H9 (cell line): ENCODE measurements around the gene CHD9. TPM values are rescaled to one million over a fixed set of nuclear protein-coding genes. Genes with fewer than 3 reads are reported as not detected.

Experiments
- DNase-seq: peaks from one replicate; pipeline ENCODE4 v3.0.0-alpha.2; 2017
- H2AFZ ChIP-seq: one replicate; pipeline ENCODE4 v1.6.1; 2013; ENCODE audit warnings: mild to moderate bottlenecking, low read length, control low read depth, moderate library complexity
- H2AK5ac ChIP-seq: 2 replicates; pipeline ENCODE4 v1.6.1; 2013; ENCODE audit warnings: low read length, control low read depth, mixed read lengths; ENCODE audit not compliant: insufficient read length
- H2BK120ac ChIP-seq: one replicate; pipeline ENCODE4 v1.6.1; 2013; ENCODE audit warnings: low read depth, mild to moderate bottlenecking, low read length, control low read depth, inconsistent platforms; ENCODE audit not compliant: poor library complexity, severe bottlenecking
- H2BK12ac ChIP-seq: 2 replicates; pipeline ENCODE4 v1.6.1; 2013; ENCODE audit warnings: low read length, control low read depth, mixed read lengths, low read depth; ENCODE audit not compliant: insufficient read length
- H2BK15ac ChIP-seq: 2 replicates; pipeline ENCODE4 v1.6.1; 2013; ENCODE audit warnings: low read depth, low read length, control low read depth
- H2BK20ac ChIP-seq: one replicate; pipeline ENCODE4 v1.6.1; 2013; ENCODE audit warnings: low read depth, mild to moderate bottlenecking, low read length, control low read depth, inconsistent platforms; ENCODE audit not compliant: poor library complexity, severe bottlenecking
- H2BK5ac ChIP-seq: 2 replicates; pipeline ENCODE4 v1.6.1; 2013; ENCODE audit warnings: low read length, control low read depth, mixed read lengths; ENCODE audit not compliant: insufficient read length
- H3K14ac ChIP-seq: 2 replicates; pipeline ENCODE4 v1.6.1; 2013; ENCODE audit warnings: low read length, control low read depth; ENCODE audit not compliant: insufficient read depth
- H3K18ac ChIP-seq: 2 replicates; pipeline ENCODE4 v1.6.1; 2013; ENCODE audit warnings: low read depth, mild to moderate bottlenecking, mixed read lengths, low read length, control low read depth; ENCODE audit not compliant: insufficient read length
- H3K23ac ChIP-seq: 2 replicates; pipeline ENCODE4 v1.6.1; 2013; ENCODE audit warnings: low read length, control low read depth, mixed read lengths, low read depth; ENCODE audit not compliant: insufficient read length
- H3K23me2 ChIP-seq: 2 replicates; pipeline ENCODE4 v1.6.1; 2013; ENCODE audit warnings: low read depth, mild to moderate bottlenecking, mixed read lengths, low read length, control low read depth; ENCODE audit not compliant: insufficient read length, poor library complexity, severe bottlenecking
- H3K27ac ChIP-seq: 2 replicates; pipeline ENCODE4 v1.5.1; 2013; ENCODE audit warnings: low read length, control low read depth, mixed read lengths, low read depth; ENCODE audit not compliant: insufficient read length
- H3K27me3 ChIP-seq: 2 replicates; pipeline ENCODE4 v1.6.1; 2013; ENCODE audit warnings: low read length, control low read depth, inconsistent platforms; ENCODE audit not compliant: insufficient read depth
- H3K4ac ChIP-seq: 2 replicates; pipeline ENCODE4 v1.6.1; 2013; ENCODE audit warnings: low read depth, mild to moderate bottlenecking, control low read depth, inconsistent platforms, low read length, moderate library complexity
- H3K4me1 ChIP-seq: 2 replicates; pipeline ENCODE4 v1.6.1; 2013; ENCODE audit warnings: low read length, control low read depth, inconsistent platforms; ENCODE audit not compliant: insufficient read depth
- H3K4me2 ChIP-seq: 2 replicates; pipeline ENCODE4 v1.6.1; 2013; ENCODE audit warnings: low read length, control low read depth, mixed read lengths; ENCODE audit not compliant: insufficient read length, insufficient read depth
- H3K56ac ChIP-seq: 2 replicates; pipeline ENCODE4 v1.6.1; 2013; ENCODE audit warnings: low read depth, mild to moderate bottlenecking, mixed read lengths, low read length, control low read depth; ENCODE audit not compliant: insufficient read length
- H3K79me1 ChIP-seq: 2 replicates; pipeline ENCODE4 v1.6.1; 2013; ENCODE audit warnings: low read depth, mild to moderate bottlenecking, moderate library complexity, low read length, control low read depth, inconsistent platforms; ENCODE audit not compliant: insufficient read depth, poor library complexity, severe bottlenecking
- H3K79me2 ChIP-seq: 2 replicates; pipeline ENCODE4 v1.6.1; 2013; ENCODE audit warnings: low read length, control low read depth, inconsistent platforms; ENCODE audit not compliant: insufficient read depth
- H3K9ac ChIP-seq: 2 replicates; pipeline ENCODE4 v1.6.1; 2013; ENCODE audit warnings: low read length, control low read depth, mixed read lengths; ENCODE audit not compliant: insufficient read length; ENCODE audit errors: extremely low read depth
- H3K9me3 ChIP-seq: one replicate; pipeline ENCODE4 v1.6.1; 2013; ENCODE audit warnings: low read depth, low read length, inconsistent platforms; ENCODE audit not compliant: control insufficient read depth
- H3T11ph ChIP-seq: one replicate; pipeline ENCODE4 v1.6.1; 2013; ENCODE audit warnings: mild to moderate bottlenecking, low read length, control low read depth, inconsistent platforms
- H4K20me1 ChIP-seq: one replicate; pipeline ENCODE4 v1.6.1; 2013; ENCODE audit not compliant: control insufficient read depth, insufficient read length, insufficient read depth
- H4K5ac ChIP-seq: 2 replicates; pipeline ENCODE4 v1.6.1; 2013; ENCODE audit warnings: low read depth, mild to moderate bottlenecking, mixed read lengths, low read length, control low read depth; ENCODE audit not compliant: insufficient read length
- H4K8ac ChIP-seq: replicated peaks from 2 replicates; pipeline ENCODE4 v1.6.1; 2013; ENCODE audit warnings: low read length, control low read depth, mixed read lengths, low read depth; ENCODE audit not compliant: insufficient read length
- H4K91ac ChIP-seq: 2 replicates; pipeline ENCODE4 v1.6.1; 2013; ENCODE audit warnings: low read depth, mild to moderate bottlenecking, moderate library complexity, mixed read lengths, low read length, control low read depth; ENCODE audit not compliant: insufficient read length
- H3K27ac Mint-ChIP-seq, 3 experiments: 2 replicates in 2 of 3; 3 replicates in 1 of 3; pipeline ENCODE4 v1.8.0; 2020 to 2021; ENCODE audit warnings: mixed read lengths in 3 of 3, mild to moderate bottlenecking in 1 of 3, moderate library complexity in 1 of 3
- H3K27me3 Mint-ChIP-seq: 2 replicates; pipeline ENCODE4 v1.8.0; 2021; ENCODE audit warnings: low read depth, mild to moderate bottlenecking, moderate library complexity, mixed read lengths
- H3K36me3 Mint-ChIP-seq, 3 experiments: 2 replicates in 2 of 3; 3 replicates in 1 of 3; pipeline ENCODE4 v1.8.0; 2020 to 2021; ENCODE audit warnings: low read depth in 3 of 3, mixed read lengths in 3 of 3; ENCODE audit not compliant: insufficient read depth in 1 of 3
- H3K4me1 Mint-ChIP-seq, 2 experiments: 2 replicates each; pipeline ENCODE4 v1.8.0; 2020; ENCODE audit warnings: mixed read lengths in 2 of 2
- H3K4me3 Mint-ChIP-seq, 2 experiments: 2 replicates in 1 of 2; 3 replicates in 1 of 2; pipeline ENCODE4 v1.8.0; 2020 to 2021; ENCODE audit warnings: mild to moderate bottlenecking in 2 of 2, mixed read lengths in 2 of 2, moderate library complexity in 1 of 2
- H3K9me3 Mint-ChIP-seq, 2 experiments: 2 replicates in 1 of 2; 3 replicates in 1 of 2; pipeline ENCODE4 v1.8.0; 2020; ENCODE audit warnings: mild to moderate bottlenecking in 2 of 2, mixed read lengths in 2 of 2, moderate library complexity in 1 of 2
- CTCF ChIP-seq: fragments of 200-600 bp; sonication (generic); conservative IDR thresholded peaks from 3 replicates; pipeline ENCODE4 v1.8.0; 2021; ENCODE audit warnings: antibody characterized with exemption, mild to moderate bottlenecking
- WGBS: extraction: QIAGEN DNeasy Blood & Tissue Kit; methylation state at CpG from one replicate; pipeline ENCODE4 v1.1.7; 2013; ENCODE audit warnings: missing lambda C conversion rate, low lambda C conversion rate, mixed read lengths; ENCODE audit not compliant: insufficient read length; ENCODE audit errors: extremely low coverage; 5-methylcytosine and 5-hydroxymethylcytosine counted together
- total RNA-seq: library from RNA; stranded (reverse); gene quantifications from 2 replicates; pipeline ENCODE4 v1.2.1, GENCODE V29; 2021

Gene CHD9
- total RNA-seq, 1 experiment from 2014 or later, result 46.2 TPM

- Mint-ChIP-seq H3K4me3 (peak overlapping the region; percentile 34 to 43; a peak in 4 of 5 replicates), H3K4me1 (peaks cover 24 to 29% of the 10 kb centered on the region in 2 experiments), H3K9me3 (peaks cover 25 to 27% of the 10 kb centered on the region in 2 experiments), H3K27me3 (peaks cover 3% of the 10 kb centered on the region; the same call in 1 of the 2 replicates), H3K36me3 (peaks cover 19 to 31% (median 22%) of the 10 kb centered on the region in 3 experiments), H3K27ac (peak overlapping the region; percentile 14 to 93 (median 79))
- no peak overlapping the region for H2AFZ ChIP-seq
- no peak overlapping the region for H3K9ac ChIP-seq
- WGBS, result no CpG with 5 or more reads among the region's 2 CpGs
- H2BK15ac ChIP-seq, result no peak overlapping the region
- H2BK12ac ChIP-seq, result no peak overlapping the region
- peaks cover 17% of the 10 kb centered on the region for H3K9me3 ChIP-seq
- H3K14ac ChIP-seq, result no peak overlapping the region
- no peak overlapping the region for H3T11ph ChIP-seq
- H3K56ac ChIP-seq, result no peak overlapping the region
- no peak overlapping the region for H3K18ac ChIP-seq
- no peak overlapping the region for H4K8ac ChIP-seq
- no peak overlapping the region for H2BK5ac ChIP-seq
- peak overlapping the region; percentile 60 for H3K27ac ChIP-seq
- no peaks in the 10 kb centered on the region for H3K79me2 ChIP-seq
- no peak overlapping the region for H4K91ac ChIP-seq
- no peak overlapping the region for H2BK20ac ChIP-seq
- no peaks in the 10 kb centered on the region for H4K20me1 ChIP-seq
- no peaks in the 10 kb centered on the region for H3K79me1 ChIP-seq
- no peaks in the 10 kb centered on the region; the same call in 1 of the 2 replicates for H3K4me1 ChIP-seq
- no peak for TF ChIP-seq CTCF
- H3K23ac ChIP-seq, result no peak overlapping the region
- no peak for DNase-seq
- H3K27me3 ChIP-seq, result no peaks in the 10 kb centered on the region
- no peak overlapping the region for H4K5ac ChIP-seq
- no peak overlapping the region for H2BK120ac ChIP-seq
- no peak overlapping the region for H3K4ac ChIP-seq
- peak overlapping the region; percentile 6 for H3K4me2 ChIP-seq
- no peak overlapping the region for H2AK5ac ChIP-seq
- H3K23me2 ChIP-seq, result no peaks in the 10 kb centered on the region
These were observed 23.4 kb upstream of the CHD9 start for GRCh38 chr16:53031323-53031942.
